Endothelial cell of umbilical vein (primary cell): ENCODE measurements around the gene IFITM5. TPM values are rescaled to one million over a fixed set of nuclear protein-coding genes. Genes with fewer than 3 reads are reported as not detected.

Source experiments
- BruUV-seq: library from RNA; stranded (reverse); fragments of 400-500 nt; replicated peaks from 2 replicates; lab custom pipeline; 2021; lab: Mats Ljungman, UMichigan
- CTCF ChIA-PET: fragments of 300-600, 350-600 bp; sonication (Branson Sonifier 250); formaldehyde crosslinking; loops from one replicate; lab custom pipeline; 2021; ENCODE audit warnings: antibody characterized with exemption, inconsistent platforms; lab: Charles Lee
- POLR2A ChIA-PET: fragments of 300-600, 350-600 bp; sonication (Branson Sonifier 250); formaldehyde crosslinking; loops from one replicate; lab custom pipeline; 2021; ENCODE audit warnings: antibody characterized with exemption, inconsistent platforms; lab: Charles Lee
- DNase-seq: peaks from one replicate; pipeline ENCODE4 v3.0.0-alpha.2; 2011; ENCODE audit warnings: low read depth, low spot score
- FAIRE-seq: peaks from 2 replicates; lab custom pipeline; 2011; peaks lifted over from hg19 to GRCh38; lab: Jason Lieb, UNC
- H2AFZ ChIP-seq: 2 replicates; pipeline ENCODE4 v1.6.0; 2012; ENCODE audit warnings: low read depth, low read length, control low read depth, inconsistent platforms
- H3K27ac ChIP-seq: 2 replicates; pipeline ENCODE4 v1.5.1; 2011; ENCODE audit warnings: low read depth, mild to moderate bottlenecking, control low read depth, low read length, moderate library complexity; ENCODE audit not compliant: insufficient read depth
- H3K27me3 ChIP-seq, 2 experiments: 2 replicates each; pipeline versions ENCODE4 v1.6.0 to v1.6.1; 2011; ENCODE audit warnings: low read length in 2 of 2, mixed read lengths in 1 of 2; ENCODE audit not compliant: control insufficient read depth in 2 of 2, insufficient read depth in 2 of 2
- H3K36me3 ChIP-seq, 2 experiments: 2 replicates in 1 of 2; 3 replicates in 1 of 2; pipeline ENCODE4 v1.5.1; 2011; ENCODE audit warnings: low read length in 2 of 2, mild to moderate bottlenecking in 1 of 2, moderate library complexity in 1 of 2; ENCODE audit not compliant: control insufficient read depth in 2 of 2, insufficient read depth in 2 of 2; ENCODE audit errors: extremely low read depth in 1 of 2
- H3K4me1 ChIP-seq: 3 replicates; pipeline ENCODE4 v1.5.1; 2011; ENCODE audit warnings: mild to moderate bottlenecking, low read length; ENCODE audit not compliant: control insufficient read depth, insufficient read depth; ENCODE audit errors: extremely low read depth
- H3K4me2 ChIP-seq: 2 replicates; pipeline ENCODE4 v1.6.1; 2011; ENCODE audit warnings: low read length, control low read depth, mixed read lengths; ENCODE audit not compliant: insufficient read depth
- H3K4me3 ChIP-seq, 3 experiments: fragments of 200-600 bp in 1 of 3; sonication (generic), shearing (Covaris generic) in 1 of 3; replicated peaks in 1 of 3; 2 replicates each; pipeline ENCODE4 v1.5.1; 2011 to 2016; ENCODE audit warnings: control low read depth in 3 of 3, low read length in 3 of 3, mild to moderate bottlenecking in 2 of 3, inconsistent platforms in 1 of 3, low read depth in 1 of 3, moderate library complexity in 1 of 3; ENCODE audit not compliant: insufficient read depth in 1 of 3
- H3K79me2 ChIP-seq: 2 replicates; pipeline ENCODE4 v1.6.0; 2012; ENCODE audit warnings: low read length, inconsistent platforms; ENCODE audit not compliant: control insufficient read depth, insufficient read depth
- H3K9ac ChIP-seq: replicated peaks from 2 replicates; pipeline ENCODE3; 2011; ENCODE audit warnings: low read length, control low read depth; ENCODE audit not compliant: insufficient read depth; ENCODE audit errors: extremely low read depth
- H3K9me1 ChIP-seq: replicated peaks from 3 replicates; pipeline ENCODE4 v1.6.0; 2011; ENCODE audit warnings: mild to moderate bottlenecking, low read length; ENCODE audit not compliant: control insufficient read depth, insufficient read depth; ENCODE audit errors: extremely low read depth
- H3K9me3 ChIP-seq: replicated peaks from 2 replicates; pipeline ENCODE4 v1.5.1; 2012; ENCODE audit warnings: low read length, inconsistent platforms; ENCODE audit not compliant: control insufficient read depth, insufficient read depth
- H4K20me1 ChIP-seq: replicated peaks from 2 replicates; pipeline ENCODE3; 2011; ENCODE audit warnings: mild to moderate bottlenecking, low read length; ENCODE audit not compliant: control insufficient read depth, insufficient read depth; ENCODE audit errors: extremely low read depth
- EZH2 ChIP-seq: IDR thresholded peaks from 2 replicates; pipeline ENCODE4 v1.6.1; 2012; ENCODE audit warnings: borderline replicate concordance, low read depth, mild to moderate bottlenecking, moderate library complexity, low read length, inconsistent platforms; ENCODE audit not compliant: severe bottlenecking
- FOS ChIP-seq: IDR thresholded peaks from 2 replicates; pipeline ENCODE4 v1.6.1; 2011; ENCODE audit warnings: mild to moderate bottlenecking, low read length, moderate library complexity, borderline replicate concordance; ENCODE audit not compliant: insufficient read depth
- GATA2 ChIP-seq: IDR thresholded peaks from 2 replicates; pipeline ENCODE4 v1.7.0; 2011; ENCODE audit warnings: low read depth, mild to moderate bottlenecking, moderate library complexity, mixed read lengths, low read length; ENCODE audit not compliant: insufficient read length, insufficient read depth
- JUN ChIP-seq: IDR thresholded peaks from 2 replicates; pipeline ENCODE4 v1.6.1; 2011; ENCODE audit warnings: borderline replicate concordance, low read depth; ENCODE audit not compliant: insufficient read length, insufficient read depth
- MYC ChIP-seq: IDR thresholded peaks from one replicate; pipeline ENCODE4 v1.6.1; 2011; ENCODE audit warnings: mild to moderate bottlenecking, low read depth, low read length
- POLR2A ChIP-seq: IDR thresholded peaks from 2 replicates; pipeline ENCODE4 v1.6.1; 2012; ENCODE audit warnings: low read depth, mild to moderate bottlenecking, control low read depth, low read length
- POLR2AphosphoS5 ChIP-seq: IDR thresholded peaks from 2 replicates; pipeline ENCODE4 v1.6.1; 2012; ENCODE audit warnings: low read depth, mild to moderate bottlenecking, control low read depth, low read length, moderate library complexity; ENCODE audit not compliant: insufficient read depth
- dilution Hi-C: fragments of 300-500 bp; cut with MboI; formaldehyde crosslinking; loops from one replicate; pipeline ENCODE4 v1.15.0; 2019; ENCODE audit warnings: low sequenced_read_pairs; ENCODE audit not compliant: extremely low pct_ligation_motif_present
- intact Hi-C: fragments of 100-400 bp; cut with micrococcal nuclease; formaldehyde crosslinking; loops from one replicate; pipeline ENCODE4 v1.10.0; 2022
- polyA plus RNA-seq, 4 experiments: library from polyadenylated mRNA; depleted of rRNA in 3 of 4; stranded (reverse) in 3 of 4; unstranded in 1 of 4; fragments of >200 nt; gene quantifications; 2 replicates each; pipeline versions ENCODE4 v1.2.1 to v1.2.3, GENCODE V29; 2011 to 2012; ENCODE audit warnings: missing spikeins in 1 of 4
- total RNA-seq: library from RNA; stranded (reverse); gene quantifications from 2 replicates; pipeline ENCODE4 v1.2.3, GENCODE V29; 2021
- TF ChIP-seq, protein P1 (sequence below): IDR thresholded peaks from 2 replicates; pipeline ENCODE4 v1.6.1; 2011; ENCODE audit not compliant: insufficient read depth, insufficient read length
- TF ChIP-seq, protein P2 (sequence below), 2 donors: IDR thresholded peaks; 1 replicate in 1 of 2; 2 replicates in 1 of 2; pipeline ENCODE4 v1.5.1; 2011; ENCODE audit warnings: low read length in 2 of 2, mild to moderate bottlenecking in 2 of 2, moderate library complexity in 2 of 2, control low read depth in 1 of 2, inconsistent platforms in 1 of 2, low read depth in 1 of 2; ENCODE audit not compliant: insufficient read depth in 1 of 2; ENCODE audit errors: extremely low read depth in 1 of 2

IFITM5 gene
- total and polyA plus RNA-seq, 2 donors (not counting 3 experiments of a cell fraction or from before 2014, with no cell fraction given): not detected

GRCh38 chr11:256952-257737 lies 42.2 kb downstream of the IFITM5 start:
- H3K4me3 ChIP-seq: no peak overlapping the region
- no peak for TF ChIP-seq FOS
- TF ChIP-seq JUN: no peak
- TF ChIP-seq, protein P1, sequence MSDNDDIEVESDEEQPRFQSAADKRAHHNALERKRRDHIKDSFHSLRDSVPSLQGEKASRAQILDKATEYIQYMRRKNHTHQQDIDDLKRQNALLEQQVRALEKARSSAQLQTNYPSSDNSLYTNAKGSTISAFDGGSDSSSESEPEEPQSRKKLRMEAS: no peak
- TF ChIP-seq, protein P2, sequence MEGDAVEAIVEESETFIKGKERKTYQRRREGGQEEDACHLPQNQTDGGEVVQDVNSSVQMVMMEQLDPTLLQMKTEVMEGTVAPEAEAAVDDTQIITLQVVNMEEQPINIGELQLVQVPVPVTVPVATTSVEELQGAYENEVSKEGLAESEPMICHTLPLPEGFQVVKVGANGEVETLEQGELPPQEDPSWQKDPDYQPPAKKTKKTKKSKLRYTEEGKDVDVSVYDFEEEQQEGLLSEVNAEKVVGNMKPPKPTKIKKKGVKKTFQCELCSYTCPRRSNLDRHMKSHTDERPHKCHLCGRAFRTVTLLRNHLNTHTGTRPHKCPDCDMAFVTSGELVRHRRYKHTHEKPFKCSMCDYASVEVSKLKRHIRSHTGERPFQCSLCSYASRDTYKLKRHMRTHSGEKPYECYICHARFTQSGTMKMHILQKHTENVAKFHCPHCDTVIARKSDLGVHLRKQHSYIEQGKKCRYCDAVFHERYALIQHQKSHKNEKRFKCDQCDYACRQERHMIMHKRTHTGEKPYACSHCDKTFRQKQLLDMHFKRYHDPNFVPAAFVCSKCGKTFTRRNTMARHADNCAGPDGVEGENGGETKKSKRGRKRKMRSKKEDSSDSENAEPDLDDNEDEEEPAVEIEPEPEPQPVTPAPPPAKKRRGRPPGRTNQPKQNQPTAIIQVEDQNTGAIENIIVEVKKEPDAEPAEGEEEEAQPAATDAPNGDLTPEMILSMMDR (IDR thresholded peaks at IDR 0.05; ENCODE audit: extremely low read depth in 1 of 2, insufficient read depth in 1 of 2, low read depth in 1 of 2, low read length in 2 of 2): no peak
- TF ChIP-seq EZH2: no peak
- no peak for TF ChIP-seq MYC
- TF ChIP-seq POLR2A: no peak
- no peak for TF ChIP-seq POLR2AphosphoS5
- no peak for TF ChIP-seq GATA2
- no TSS peak for BruUV-seq
- H3K36me3 ChIP-seq: peaks cover 4 to 15% of the 10 kb centered on the region in 2 experiments
- H3K4me1 ChIP-seq: no peaks in the 10 kb centered on the region
- H3K9me1 ChIP-seq: no peaks in the 10 kb centered on the region
- H4K20me1 ChIP-seq: no peaks in the 10 kb centered on the region
- dilution Hi-C loops: no loop called here
- POLR2A ChIA-PET: no interaction called here
- FAIRE-seq: no peak
- no peak for DNase-seq
- CTCF ChIA-PET: no interaction called here
- intact Hi-C loops: no loop called here
- H3K9me3 ChIP-seq: no peaks in the 10 kb centered on the region
- no peaks in the 10 kb centered on the region for H3K27me3 ChIP-seq
- no peaks in the 10 kb centered on the region for H3K79me2 ChIP-seq
- no peak overlapping the region for H3K9ac ChIP-seq
- H3K4me2 ChIP-seq: no peak overlapping the region
- no peak overlapping the region for H2AFZ ChIP-seq
- no peak overlapping the region for H3K27ac ChIP-seq
